HepG2 (cell line): ENCODE data around the gene SPARC. TPM values are rescaled to one million over a fixed set of nuclear protein-coding genes. Genes with fewer than 3 reads are reported as not detected.

Source experiments
- ATAC-seq: fragments of 200-7000 bp; cut with Tn5 transposase; 3 replicates; pipeline ENCODE4 v1.9.1; 2020; ENCODE audit warnings: mild to moderate bottlenecking, moderate library complexity
- BruUV-seq: library from RNA; stranded (reverse); fragments of 400-500 nt; replicated peaks from 2 replicates; lab custom pipeline; 2021; lab: Mats Ljungman, UMichigan
- CTCF ChIA-PET: fragments of 300-600 bp; formaldehyde crosslinking; extraction: SDS; loops from one replicate; lab custom pipeline; 2021; ENCODE audit warnings: low total read pairs, inconsistent platforms, low intra/inter-chr PET ratio; lab: Yijun Ruan, JAX
- POLR2A ChIA-PET: fragments of 350-600 bp; sonication (Branson Sonifier 250); formaldehyde crosslinking; loops from one replicate; lab custom pipeline; 2020; ENCODE audit warnings: antibody characterized with exemption, inconsistent platforms; lab: Yijun Ruan, JAX
- DNase-seq: peaks from one replicate; pipeline ENCODE4 v3.0.0-alpha.2; 2015; ENCODE audit warnings: low spot score
- FAIRE-seq: peaks from 3 replicates; lab custom pipeline; 2011; peaks lifted over from hg19 to GRCh38; lab: Jason Lieb, UNC
- H2AFZ ChIP-seq: one replicate; pipeline ENCODE4 v1.6.1; 2011; ENCODE audit warnings: low read length, inconsistent platforms
- H3K27ac ChIP-seq: fragments of 300-600 bp; 3 replicates; pipeline ENCODE4 v1.8.0; 2011; ENCODE audit warnings: mixed run types, mild to moderate bottlenecking, mixed read lengths, low read length, inconsistent platforms; ENCODE audit not compliant: insufficient read depth; ENCODE audit errors: extremely low read length
- H3K27me3 ChIP-seq, 2 experiments: fragments of 200-600 bp in 1 of 2; 2 replicates in 1 of 2; 3 replicates in 1 of 2; pipeline versions ENCODE4 v1.6.0 to v1.8.0; 2011; ENCODE audit warnings: low read length in 2 of 2, mild to moderate bottlenecking in 2 of 2, moderate library complexity in 2 of 2, inconsistent platforms in 1 of 2; ENCODE audit not compliant: insufficient read depth in 2 of 2, control insufficient read depth in 1 of 2
- H3K36me3 ChIP-seq, 2 experiments: fragments of 200-600 bp in 1 of 2; replicated peaks in 1 of 2; 2 replicates in 1 of 2; 3 replicates in 1 of 2; pipeline versions ENCODE4 v1.5.1 to v1.8.0; 2011; ENCODE audit warnings: low read length in 2 of 2, inconsistent platforms in 1 of 2; ENCODE audit not compliant: insufficient read depth in 2 of 2, control insufficient read depth in 1 of 2
- H3K4me1 ChIP-seq: 2 replicates; pipeline ENCODE4 v1.5.1; 2012; ENCODE audit warnings: low read length, inconsistent platforms; ENCODE audit not compliant: insufficient read depth
- H3K4me2 ChIP-seq: 2 replicates; pipeline ENCODE4 v1.6.0; 2011; ENCODE audit warnings: low read depth, low read length, inconsistent platforms
- H3K4me3 ChIP-seq, 3 experiments: fragments of 200-600 bp in 1 of 3; sonication (generic), shearing (Covaris generic) in 1 of 3; replicated peaks in 1 of 3; 2 replicates each; pipeline ENCODE4 v1.5.1; 2011 to 2016; ENCODE audit warnings: low read length in 3 of 3, inconsistent platforms in 2 of 3, low read depth in 2 of 3, mild to moderate bottlenecking in 2 of 3, control low read depth in 1 of 3, mixed read lengths in 1 of 3; ENCODE audit not compliant: insufficient read depth in 1 of 3
- H3K79me2 ChIP-seq: one replicate; pipeline ENCODE4 v1.6.1; 2011; ENCODE audit warnings: low read length, inconsistent platforms; ENCODE audit not compliant: insufficient read depth
- H3K9ac ChIP-seq: 2 replicates; pipeline ENCODE4 v1.6.0; 2011; ENCODE audit warnings: mild to moderate bottlenecking, low read depth, low read length, inconsistent platforms; ENCODE audit not compliant: insufficient read depth
- H3K9me3 ChIP-seq: 2 replicates; pipeline ENCODE4 v1.5.1; 2012; ENCODE audit warnings: mild to moderate bottlenecking, low read length
- H4K20me1 ChIP-seq: 2 replicates; pipeline ENCODE4 v1.6.0; 2011; ENCODE audit warnings: inconsistent platforms, mild to moderate bottlenecking, low read length, moderate library complexity; ENCODE audit not compliant: insufficient read depth
- CBFB ChIP-seq: sonication (generic); formaldehyde crosslinking; IDR thresholded peaks from 2 replicates; pipeline ENCODE4 v1.4.0; 2020; ENCODE audit warnings: missing genetic modification reagents
- DNMT3B ChIP-seq: conservative IDR thresholded peaks from 2 replicates; pipeline ENCODE4 v1.6.1; 2016; ENCODE audit warnings: missing biosample characterization, control low read depth
- HMGXB3 ChIP-seq: sonication (generic); formaldehyde crosslinking; IDR thresholded peaks from 2 replicates; pipeline ENCODE4 v1.4.0; 2020; ENCODE audit warnings: missing genetic modification reagents, borderline replicate concordance
- SMAD1 ChIP-seq: sonication (generic); formaldehyde crosslinking; IDR thresholded peaks from 2 replicates; pipeline ENCODE4 v1.4.0; 2020; ENCODE audit warnings: missing genetic modification reagents, low read depth, mild to moderate bottlenecking, borderline replicate concordance
- SRF ChIP-seq: IDR thresholded peaks from 2 replicates; pipeline ENCODE4 v1.6.1; 2011; ENCODE audit warnings: mild to moderate bottlenecking, low read depth, low read length, moderate library complexity
- TSC22D2 ChIP-seq: sonication (generic); formaldehyde crosslinking; IDR thresholded peaks from 2 replicates; pipeline ENCODE4 v1.5.1; 2020; ENCODE audit warnings: missing genetic modification reagents, mild to moderate bottlenecking, borderline replicate concordance
- ZHX1 ChIP-seq: sonication (generic); formaldehyde crosslinking; IDR thresholded peaks from 2 replicates; pipeline ENCODE4 v1.8.1; 2022; ENCODE audit warnings: low read depth, mild to moderate bottlenecking, missing genetic modification reagents
- WGBS: methylation state at CpG from one replicate; pipeline ENCODE4 v1.1.6; 2017; ENCODE audit warnings: low lambda C conversion rate; 5-methylcytosine and 5-hydroxymethylcytosine counted together
- in situ Hi-C: cut with HindIII; loops from 2 replicates; pipeline ENCODE4 v1.10.0; 2017; ENCODE audit warnings: low pct_unique_long_range_greater_than_20kb; ENCODE audit not compliant: extremely low pct_ligation_motif_present
- intact Hi-C: fragments of 100-400 bp; cut with micrococcal nuclease; formaldehyde crosslinking; loops from one replicate; pipeline ENCODE4 v1.10.0; 2022; ENCODE audit not compliant: unreplicated experiment
- polyA plus RNA-seq, 8 experiments: library from polyadenylated mRNA; depleted of rRNA in 3 of 8; stranded (reverse) in 7 of 8; unstranded in 1 of 8; fragments of >200 nt; fragmentation: Illumina TruSeq in 4 of 8; extraction: Trizol in 4 of 8; gene quantifications; 2 replicates each; pipeline versions ENCODE4 v1.2.1 to v1.2.3, GENCODE V29; 2011 to 2016; ENCODE audit warnings: low read depth in 4 of 8, missing spikeins in 1 of 8, mixed read lengths in 1 of 8; ENCODE audit not compliant: insufficient read depth in 1 of 8
- total RNA-seq, 5 experiments: library from RNA; depleted of rRNA; stranded (reverse); fragments of >200 nt; fragmentation: Illumina TruSeq; extraction: Trizol; gene quantifications; 2 replicates each; pipeline ENCODE4 v1.2.3, GENCODE V29; 2016; ENCODE audit warnings: low read depth in 1 of 5

The SPARC gene
- total and polyA plus RNA-seq, 2 of the 13 experiments (the other 11 are each of a cell fraction or from before 2014, with no cell fraction given) = 76.7 to 192 TPM

GRCh38 chr5:151718646-151719045 lies 31.9 kb upstream of the SPARC start:
- 19% methylated on average over 3 of the region's 3 CpGs for WGBS
- POLR2A ChIA-PET = no interaction called here
- no peaks in the 10 kb centered on the region for H3K79me2 ChIP-seq
- H3K27me3 ChIP-seq = no peaks in the 10 kb centered on the region
- CTCF ChIA-PET = interaction anchor here (3.5 kb wide), 1 partner anchor 60 kb away, joined by 38 read pairs; no protein-coding TSS in a partner anchor
- H3K4me2 ChIP-seq = no peak overlapping the region
- no peak for DNase-seq
- in situ Hi-C loops (no loop called here), intact Hi-C loops (loop anchor here (1.0 to 2.0 kb wide), 2 partner anchors 32 to 59 kb away; partner anchors contain the start of gene SPARC)
- H4K20me1 ChIP-seq = no peaks in the 10 kb centered on the region
- ATAC-seq = no peak
- no peaks in the 10 kb centered on the region for H3K36me3 ChIP-seq
- no peak overlapping the region for H3K9ac ChIP-seq
- no peak for TF ChIP-seq CBFB (CRISPR knock-in tag)
- TF ChIP-seq DNMT3B (CRISPR knock-in tag) = no peak
- no peak for TF ChIP-seq SRF
- TF ChIP-seq SMAD1 = no peak
- TF ChIP-seq ZHX1 (CRISPR knock-in tag) = no peak
- no peak for TF ChIP-seq HMGXB3 (CRISPR knock-in tag)
- no peak for TF ChIP-seq TSC22D2
- no peak overlapping the region for H3K27ac ChIP-seq
- no peak overlapping the region for H2AFZ ChIP-seq
- no peaks in the 10 kb centered on the region for H3K4me1 ChIP-seq
- BruUV-seq = no TSS peak
- no peak for FAIRE-seq
- H3K9me3 ChIP-seq = no peaks in the 10 kb centered on the region
- H3K4me3 ChIP-seq = no peak overlapping the region
